GM18519 (cell line): Measurements from ENCODE around the gene KRT6A.

Experiments
- ATAC-seq: cut with Tn5 transposase; IDR thresholded peaks from one replicate; pipeline ENCODE4 v1.9.1; 2021; ENCODE audit warnings: mild to moderate bottlenecking, moderate library complexity; ENCODE audit not compliant: unreplicated experiment, low FRiP score

The KRT6A gene

GRCh38 chr12:52438305-52439301 lies 54.5 kb downstream of the KRT6A start:
- ATAC-seq: no peak

GRCh38 chr12:52437508-52437907 lies 55.5 kb downstream of the KRT6A start:
- no peak for ATAC-seq
